SK-N-SH (cell line): ENCODE data around the gene LDB2. TPM values are rescaled to one million over a fixed set of nuclear protein-coding genes. Genes with fewer than 3 reads are reported as not detected.

Source experiments
- CTCF ChIA-PET: fragments of 300-600, 350-600 bp; formaldehyde crosslinking; extraction: SDS; loops from one replicate; lab custom pipeline; 2021; lab: Yijun Ruan, JAX
- POLR2A ChIA-PET: fragments of 350-600 bp; sonication (Branson Sonifier 250); formaldehyde crosslinking; extraction: SDS; loops from one replicate; lab custom pipeline; 2020; ENCODE audit warnings: antibody characterized with exemption, inconsistent platforms; lab: Yijun Ruan, JAX
- DNase-seq: peaks from one replicate; pipeline ENCODE4 v3.0.0; 2012
- H2AFZ ChIP-seq: fragments of 200-600 bp; sonication (generic); 2 replicates; pipeline ENCODE4 v1.8.1; 2016; ENCODE audit warnings: antibody characterized with exemption, mild to moderate bottlenecking, low read depth
- H3F3A ChIP-seq: fragments of 200-600 bp; sonication (generic); replicated peaks from 2 replicates; pipeline ENCODE3; 2016; ENCODE audit warnings: antibody characterized with exemption, mild to moderate bottlenecking; ENCODE audit not compliant: insufficient read depth
- H3K27ac ChIP-seq, 2 experiments: fragments of 200-500 bp in 1 of 2; fragments of 200-600 bp in 1 of 2; sonication (Bioruptor generic) in 1 of 2; sonication (generic), shearing (Covaris generic) in 1 of 2; 2 replicates each; pipeline versions ENCODE4 v1.5.1 to v1.6.1; 2014 to 2016; ENCODE audit warnings: low read depth in 2 of 2, inconsistent platforms in 1 of 2, low read length in 1 of 2, mild to moderate bottlenecking in 1 of 2, mixed read lengths in 1 of 2
- H3K27me3 ChIP-seq: fragments of 200-600 bp; sonication (generic), shearing (Covaris generic); 2 replicates; pipeline ENCODE4 v1.6.1; 2016; ENCODE audit warnings: mixed run types; ENCODE audit not compliant: insufficient read depth
- H3K36me3 ChIP-seq, 2 experiments: fragments of 200-500 bp in 1 of 2; fragments of 200-600 bp in 1 of 2; sonication (Bioruptor generic) in 1 of 2; sonication (generic) in 1 of 2; replicated peaks in 1 of 2; 2 replicates each; pipeline versions ENCODE3 to v1.5.1; 2014 to 2016; ENCODE audit warnings: low read length in 1 of 2, mild to moderate bottlenecking in 1 of 2; ENCODE audit not compliant: insufficient read depth in 2 of 2, control insufficient read depth in 1 of 2
- H3K4me1 ChIP-seq, 2 experiments: fragments of 200-500 bp in 1 of 2; fragments of 200-600 bp in 1 of 2; sonication (Bioruptor generic) in 1 of 2; sonication (generic), shearing (Covaris generic) in 1 of 2; 2 replicates each; pipeline versions ENCODE4 v1.5.1 to v1.6.1; 2014 to 2016; ENCODE audit warnings: low read depth in 1 of 2, low read length in 1 of 2, mixed run types in 1 of 2; ENCODE audit not compliant: insufficient read depth in 2 of 2, control insufficient read depth in 1 of 2
- H3K4me2 ChIP-seq: fragments of 200-600 bp; sonication (generic), shearing (Covaris generic); 2 replicates; pipeline ENCODE4 v1.6.1; 2017; ENCODE audit warnings: mixed run types
- H3K4me3 ChIP-seq, 2 experiments: fragments of 200-500 bp in 1 of 2; fragments of 200-600 bp in 1 of 2; sonication (Bioruptor generic) in 1 of 2; sonication (generic), shearing (Covaris generic) in 1 of 2; 2 replicates each; pipeline versions ENCODE4 v1.5.1 to v1.8.1; 2014 to 2016; ENCODE audit warnings: low read depth in 2 of 2, inconsistent platforms in 1 of 2, low read length in 1 of 2, mild to moderate bottlenecking in 1 of 2, mixed read lengths in 1 of 2, moderate library complexity in 1 of 2
- H3K79me2 ChIP-seq: fragments of 200-600 bp; sonication (generic); 2 replicates; pipeline ENCODE4 v1.8.1; 2017; ENCODE audit warnings: mild to moderate bottlenecking; ENCODE audit not compliant: insufficient read depth
- H3K9ac ChIP-seq: fragments of 200-600 bp; sonication (generic); 2 replicates; pipeline ENCODE4 v1.6.1; 2017; ENCODE audit warnings: mixed run types
- H3K9me2 ChIP-seq: fragments of 200-600 bp; sonication (generic); 2 replicates; pipeline ENCODE4 v1.6.1; 2017; ENCODE audit warnings: mixed run types
- H3K9me3 ChIP-seq: fragments of 200-600 bp; sonication (generic); 2 replicates; pipeline ENCODE4 v1.6.1; 2017; ENCODE audit warnings: mixed run types, mild to moderate bottlenecking, moderate library complexity
- H4K20me1 ChIP-seq: fragments of 200-600 bp; sonication (generic); 2 replicates; pipeline ENCODE4 v1.6.1; 2017; ENCODE audit warnings: mild to moderate bottlenecking, mixed run types; ENCODE audit not compliant: insufficient read depth
- CHD2 ChIP-seq: fragments of 150-350 bp; IDR thresholded peaks from 2 replicates; pipeline ENCODE4 v1.6.1; 2018; ENCODE audit warnings: low read length; ENCODE audit not compliant: partially characterized antibody
- GATA2 ChIP-seq: sonication (generic); formaldehyde crosslinking; IDR thresholded peaks from 2 replicates; pipeline ENCODE4 v1.5.0; 2020; ENCODE audit warnings: mild to moderate bottlenecking, missing genetic modification reagents
- JUND ChIP-seq: IDR thresholded peaks from 2 replicates; pipeline ENCODE4 v1.4.0; 2012
- NRF1 ChIP-seq: IDR thresholded peaks from 2 replicates; pipeline ENCODE4 v1.6.1; 2012; ENCODE audit warnings: low read depth, mild to moderate bottlenecking, low read length
- POLR2AphosphoS5 ChIP-seq: IDR thresholded peaks from 2 replicates; pipeline ENCODE4 v1.6.1; 2012; ENCODE audit warnings: low read depth, low read length
- RXRA ChIP-seq: IDR thresholded peaks from 2 replicates; pipeline ENCODE4 v1.4.0; 2012; ENCODE audit warnings: low read depth, mild to moderate bottlenecking, borderline replicate concordance
- SIN3A ChIP-seq: IDR thresholded peaks from 2 replicates; pipeline ENCODE4 v1.6.1; 2012; ENCODE audit warnings: low read depth, mild to moderate bottlenecking, low read length, moderate library complexity, borderline replicate concordance
- TEAD4 ChIP-seq: IDR thresholded peaks from 2 replicates; pipeline ENCODE4 v1.4.0; 2012; ENCODE audit warnings: mild to moderate bottlenecking, borderline replicate concordance; ENCODE audit not compliant: insufficient read depth
- WGBS: methylation state at CpG from one replicate; pipeline ENCODE4 v1.1.6; 2017; ENCODE audit warnings: low lambda C conversion rate; 5-methylcytosine and 5-hydroxymethylcytosine counted together
- polyA plus RNA-seq, 3 experiments: library from polyadenylated mRNA; depleted of rRNA; stranded (reverse); fragments of >200 nt; gene quantifications; 2 replicates each; pipeline ENCODE4 v1.2.3, GENCODE V29; 2012
- TF ChIP-seq, protein P1 (sequence below): IDR thresholded peaks from 2 replicates; pipeline ENCODE4 v1.6.1; 2012; ENCODE audit warnings: mild to moderate bottlenecking, low read depth, low read length, moderate library complexity
- TF ChIP-seq, protein P2 (sequence below): IDR thresholded peaks from 2 replicates; pipeline ENCODE4 v1.4.0; 2012; ENCODE audit warnings: low read depth, borderline replicate concordance
- TF ChIP-seq, protein P3 (sequence below): fragments of 150-350 bp; IDR thresholded peaks from 2 replicates; pipeline ENCODE4 v1.6.1; 2016; ENCODE audit warnings: mild to moderate bottlenecking, low read depth, low read length

LDB2 gene
- polyA plus RNA-seq, 1 of the 3 experiments (the other 2 are of a cell fraction): 11.0 TPM

DNA sequence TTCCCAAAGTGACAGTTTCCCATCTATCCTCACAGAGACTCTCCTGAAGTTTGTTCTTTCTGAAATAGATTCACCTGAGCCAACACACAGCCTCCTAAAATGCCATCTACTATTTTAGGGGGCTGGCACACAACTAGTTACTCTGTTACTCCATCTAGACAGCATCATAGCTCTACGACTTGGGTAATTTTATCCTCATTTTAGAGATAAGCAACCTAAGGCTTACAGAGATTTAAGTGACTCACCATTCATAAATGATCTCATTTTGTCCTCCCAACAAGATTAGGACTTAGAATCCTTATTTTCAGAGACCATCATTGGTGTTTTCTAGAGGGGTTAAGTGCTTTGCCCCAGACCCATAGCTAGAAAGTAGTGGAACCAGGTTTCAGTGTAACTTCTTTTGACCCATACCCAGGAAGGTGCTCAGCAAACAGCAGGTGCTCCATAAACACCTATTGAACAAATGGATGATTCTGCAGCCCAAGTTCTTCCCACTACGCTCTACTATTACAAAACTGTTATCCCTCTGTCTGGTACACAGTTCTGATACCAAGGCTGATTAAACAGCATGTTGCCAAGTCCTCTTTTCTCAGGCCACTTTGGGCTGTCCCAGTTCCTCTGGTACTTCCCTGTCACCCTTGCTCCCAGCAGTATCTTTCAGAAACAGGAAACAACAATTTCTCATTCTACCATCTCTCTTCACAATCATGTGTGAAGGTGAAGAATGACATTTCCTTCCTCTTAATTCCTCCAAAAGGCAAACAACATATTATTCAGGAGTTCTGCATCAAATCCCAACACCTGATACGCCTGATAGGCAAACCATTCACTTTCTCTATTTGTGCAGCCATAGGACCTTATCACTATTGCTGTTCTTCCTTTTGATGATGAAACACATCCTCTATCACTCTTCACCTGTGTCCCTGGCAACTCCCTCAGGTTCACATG lies 367.5 kb downstream of the LDB2 start:
- Histone ChIP-seq H3F3A (no peaks in the 10 kb centered on the region), H3K9me3 (no peaks in the 10 kb centered on the region), H3K4me1 (no peaks in the 10 kb centered on the region; a peak in 1 of 4 replicates), H3K9me2 (no peaks in the 10 kb centered on the region), H2AFZ (no peak overlapping the region), H3K4me3 (no peak overlapping the region), H3K36me3 (no peaks in the 10 kb centered on the region), H3K27me3 (no peaks in the 10 kb centered on the region), H4K20me1 (no peaks in the 10 kb centered on the region), H3K79me2 (no peaks in the 10 kb centered on the region), H3K27ac (no peak overlapping the region), H3K4me2 (no peak overlapping the region), H3K9ac (no peak overlapping the region)
- CTCF ChIA-PET: no interaction called here
- POLR2A ChIA-PET: no interaction called here
- 43% methylated on average over 3 of the region's 3 CpGs for WGBS
- TF ChIP-seq CHD2 (no peak), POLR2AphosphoS5 (no peak), RXRA (no peak), GATA2 (CRISPR knock-in tag) (no peak), JUND (no peak), SIN3A (no peak), NRF1 (no peak), TEAD4 (no peak)
- TF ChIP-seq, protein P1, sequence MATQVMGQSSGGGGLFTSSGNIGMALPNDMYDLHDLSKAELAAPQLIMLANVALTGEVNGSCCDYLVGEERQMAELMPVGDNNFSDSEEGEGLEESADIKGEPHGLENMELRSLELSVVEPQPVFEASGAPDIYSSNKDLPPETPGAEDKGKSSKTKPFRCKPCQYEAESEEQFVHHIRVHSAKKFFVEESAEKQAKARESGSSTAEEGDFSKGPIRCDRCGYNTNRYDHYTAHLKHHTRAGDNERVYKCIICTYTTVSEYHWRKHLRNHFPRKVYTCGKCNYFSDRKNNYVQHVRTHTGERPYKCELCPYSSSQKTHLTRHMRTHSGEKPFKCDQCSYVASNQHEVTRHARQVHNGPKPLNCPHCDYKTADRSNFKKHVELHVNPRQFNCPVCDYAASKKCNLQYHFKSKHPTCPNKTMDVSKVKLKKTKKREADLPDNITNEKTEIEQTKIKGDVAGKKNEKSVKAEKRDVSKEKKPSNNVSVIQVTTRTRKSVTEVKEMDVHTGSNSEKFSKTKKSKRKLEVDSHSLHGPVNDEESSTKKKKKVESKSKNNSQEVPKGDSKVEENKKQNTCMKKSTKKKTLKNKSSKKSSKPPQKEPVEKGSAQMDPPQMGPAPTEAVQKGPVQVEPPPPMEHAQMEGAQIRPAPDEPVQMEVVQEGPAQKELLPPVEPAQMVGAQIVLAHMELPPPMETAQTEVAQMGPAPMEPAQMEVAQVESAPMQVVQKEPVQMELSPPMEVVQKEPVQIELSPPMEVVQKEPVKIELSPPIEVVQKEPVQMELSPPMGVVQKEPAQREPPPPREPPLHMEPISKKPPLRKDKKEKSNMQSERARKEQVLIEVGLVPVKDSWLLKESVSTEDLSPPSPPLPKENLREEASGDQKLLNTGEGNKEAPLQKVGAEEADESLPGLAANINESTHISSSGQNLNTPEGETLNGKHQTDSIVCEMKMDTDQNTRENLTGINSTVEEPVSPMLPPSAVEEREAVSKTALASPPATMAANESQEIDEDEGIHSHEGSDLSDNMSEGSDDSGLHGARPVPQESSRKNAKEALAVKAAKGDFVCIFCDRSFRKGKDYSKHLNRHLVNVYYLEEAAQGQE: no peak
- TF ChIP-seq, protein P2, sequence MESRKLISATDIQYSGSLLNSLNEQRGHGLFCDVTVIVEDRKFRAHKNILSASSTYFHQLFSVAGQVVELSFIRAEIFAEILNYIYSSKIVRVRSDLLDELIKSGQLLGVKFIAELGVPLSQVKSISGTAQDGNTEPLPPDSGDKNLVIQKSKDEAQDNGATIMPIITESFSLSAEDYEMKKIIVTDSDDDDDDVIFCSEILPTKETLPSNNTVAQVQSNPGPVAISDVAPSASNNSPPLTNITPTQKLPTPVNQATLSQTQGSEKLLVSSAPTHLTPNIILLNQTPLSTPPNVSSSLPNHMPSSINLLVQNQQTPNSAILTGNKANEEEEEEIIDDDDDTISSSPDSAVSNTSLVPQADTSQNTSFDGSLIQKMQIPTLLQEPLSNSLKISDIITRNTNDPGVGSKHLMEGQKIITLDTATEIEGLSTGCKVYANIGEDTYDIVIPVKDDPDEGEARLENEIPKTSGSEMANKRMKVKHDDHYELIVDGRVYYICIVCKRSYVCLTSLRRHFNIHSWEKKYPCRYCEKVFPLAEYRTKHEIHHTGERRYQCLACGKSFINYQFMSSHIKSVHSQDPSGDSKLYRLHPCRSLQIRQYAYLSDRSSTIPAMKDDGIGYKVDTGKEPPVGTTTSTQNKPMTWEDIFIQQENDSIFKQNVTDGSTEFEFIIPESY: no peak
- TF ChIP-seq, protein P3, sequence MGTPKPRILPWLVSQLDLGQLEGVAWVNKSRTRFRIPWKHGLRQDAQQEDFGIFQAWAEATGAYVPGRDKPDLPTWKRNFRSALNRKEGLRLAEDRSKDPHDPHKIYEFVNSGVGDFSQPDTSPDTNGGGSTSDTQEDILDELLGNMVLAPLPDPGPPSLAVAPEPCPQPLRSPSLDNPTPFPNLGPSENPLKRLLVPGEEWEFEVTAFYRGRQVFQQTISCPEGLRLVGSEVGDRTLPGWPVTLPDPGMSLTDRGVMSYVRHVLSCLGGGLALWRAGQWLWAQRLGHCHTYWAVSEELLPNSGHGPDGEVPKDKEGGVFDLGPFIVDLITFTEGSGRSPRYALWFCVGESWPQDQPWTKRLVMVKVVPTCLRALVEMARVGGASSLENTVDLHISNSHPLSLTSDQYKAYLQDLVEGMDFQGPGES: no peak
- DNase-seq: no peak
